Measurements from ENCODE around the gene CYSRT1. TPM values are rescaled to one million over a fixed set of nuclear protein-coding genes. Genes with fewer than 3 reads are reported as not detected.

The CYSRT1 gene
- total and polyA plus RNA-seq, 2 donors (not counting 3 experiments of a cell fraction or from before 2014, with no cell fraction given) = 0.44 to 1.1 TPM

DNA sequence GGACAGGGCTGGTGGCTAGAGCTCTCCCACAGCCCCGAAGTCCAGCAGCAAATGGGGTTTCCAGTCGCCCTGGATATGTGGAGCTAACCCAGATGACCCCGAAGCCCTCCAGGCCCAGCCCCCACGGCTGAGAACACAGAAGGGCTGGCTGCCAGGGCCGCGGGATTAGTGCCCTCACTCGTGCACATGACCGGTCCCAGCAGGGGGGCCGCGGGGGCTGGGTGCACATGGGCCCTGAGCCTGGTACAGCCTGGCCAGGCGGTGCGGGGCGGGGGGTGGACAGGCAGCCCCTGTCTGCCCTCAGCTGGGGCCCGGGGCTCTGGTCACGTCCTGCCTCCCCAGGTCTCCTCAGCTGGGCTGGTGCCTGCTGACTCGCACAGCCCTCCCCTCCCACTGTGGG is 30.6 kb upstream of the CYSRT1 start:
- Histone ChIP-seq H3K4me3 (replicated peaks in 1 of 3; ENCODE audit: insufficient read depth in 1 of 3, low read depth in 1 of 3, low read length in 3 of 3) (no peak overlapping the region), H3K36me3 (ENCODE audit: control insufficient read depth in 2 of 2, extremely low read depth in 1 of 2, insufficient read depth in 2 of 2, low read length in 2 of 2) (peaks cover 0 to 14% of the 10 kb centered on the region in 2 experiments), H3K79me2 (ENCODE audit: control insufficient read depth, insufficient read depth, low read length) (peaks cover 11% of the 10 kb centered on the region), H3K9me1 (replicated peaks; ENCODE audit: control insufficient read depth, extremely low read depth, insufficient read depth, low read length) (no peaks in the 10 kb centered on the region), H3K27me3 (ENCODE audit: control insufficient read depth in 2 of 2, insufficient read depth in 2 of 2, low read length in 2 of 2) (no peaks in the 10 kb centered on the region), H3K4me2 (ENCODE audit: insufficient read depth, low read length) (no peak overlapping the region), H3K9me3 (replicated peaks; ENCODE audit: control insufficient read depth, insufficient read depth, low read length) (no peaks in the 10 kb centered on the region), H3K27ac (ENCODE audit: insufficient read depth, low read depth, low read length) (no peak overlapping the region), H3K4me1 (ENCODE audit: control insufficient read depth, extremely low read depth, insufficient read depth, low read length) (peaks cover 8% of the 10 kb centered on the region), H3K9ac (replicated peaks; ENCODE audit: extremely low read depth, insufficient read depth, low read length) (no peak overlapping the region), H2AFZ (ENCODE audit: low read depth, low read length) (no peak overlapping the region), H4K20me1 (replicated peaks; ENCODE audit: control insufficient read depth, extremely low read depth, insufficient read depth, low read length) (no peaks in the 10 kb centered on the region)
- intact Hi-C loops (cut with micrococcal nuclease) = no loop called here
- TF ChIP-seq, protein P1, sequence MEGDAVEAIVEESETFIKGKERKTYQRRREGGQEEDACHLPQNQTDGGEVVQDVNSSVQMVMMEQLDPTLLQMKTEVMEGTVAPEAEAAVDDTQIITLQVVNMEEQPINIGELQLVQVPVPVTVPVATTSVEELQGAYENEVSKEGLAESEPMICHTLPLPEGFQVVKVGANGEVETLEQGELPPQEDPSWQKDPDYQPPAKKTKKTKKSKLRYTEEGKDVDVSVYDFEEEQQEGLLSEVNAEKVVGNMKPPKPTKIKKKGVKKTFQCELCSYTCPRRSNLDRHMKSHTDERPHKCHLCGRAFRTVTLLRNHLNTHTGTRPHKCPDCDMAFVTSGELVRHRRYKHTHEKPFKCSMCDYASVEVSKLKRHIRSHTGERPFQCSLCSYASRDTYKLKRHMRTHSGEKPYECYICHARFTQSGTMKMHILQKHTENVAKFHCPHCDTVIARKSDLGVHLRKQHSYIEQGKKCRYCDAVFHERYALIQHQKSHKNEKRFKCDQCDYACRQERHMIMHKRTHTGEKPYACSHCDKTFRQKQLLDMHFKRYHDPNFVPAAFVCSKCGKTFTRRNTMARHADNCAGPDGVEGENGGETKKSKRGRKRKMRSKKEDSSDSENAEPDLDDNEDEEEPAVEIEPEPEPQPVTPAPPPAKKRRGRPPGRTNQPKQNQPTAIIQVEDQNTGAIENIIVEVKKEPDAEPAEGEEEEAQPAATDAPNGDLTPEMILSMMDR (IDR thresholded peaks at IDR 0.05; ENCODE audit: extremely low read depth in 1 of 2, insufficient read depth in 1 of 2, low read depth in 1 of 2, low read length in 2 of 2) = no peak
- TF ChIP-seq GATA2 (IDR thresholded peaks at IDR 0.05; ENCODE audit: insufficient read depth, insufficient read length, low read depth, low read length) (no peak), POLR2AphosphoS5 (IDR thresholded peaks at IDR 0.05; ENCODE audit: insufficient read depth, low read depth, low read length) (no peak), MYC (IDR thresholded peaks at IDR 0.05; ENCODE audit: low read depth, low read length) (no peak), JUN (IDR thresholded peaks at IDR 0.05; ENCODE audit: borderline replicate concordance, insufficient read depth, insufficient read length, low read depth) (no peak), EZH2 (IDR thresholded peaks at IDR 0.05; ENCODE audit: borderline replicate concordance, low read depth, low read length, severe bottlenecking) (no peak), FOS (IDR thresholded peaks at IDR 0.05; ENCODE audit: borderline replicate concordance, insufficient read depth, low read length) (no peak), MAX (IDR thresholded peaks at IDR 0.05; ENCODE audit: insufficient read depth, insufficient read length) (no peak), POLR2A (IDR thresholded peaks at IDR 0.05; ENCODE audit: low read depth, low read length) (no peak)
- DNase-seq (ENCODE audit: low read depth, low spot score) = no peak
- FAIRE-seq = no peak
- BruUV-seq (replicated peaks) = no TSS peak
- dilution Hi-C loops (cut with MboI; ENCODE audit: extremely low pct_ligation_motif_present, low sequenced_read_pairs) = no loop called here
- CTCF ChIA-PET = interaction anchor here (1.4 to 2.0 kb wide), 2 partner anchors 33 to 42 kb away, joined by 3 to 6 read pairs; partner anchors contain the start of gene RNF224
- POLR2A ChIA-PET = no interaction called here
